Gastrocnemius medialis (tissue), 4 donors: ENCODE results near the gene GNG4. TPM values are rescaled to one million over a fixed set of nuclear protein-coding genes. Genes with fewer than 3 reads are reported as not detected.
"Not testable (repeated sequence)": the region's sequence is repeated elsewhere in the genome, so short reads cannot be mapped to it uniquely, and the experiment has no call there.

ENCODE experiments used
- ATAC-seq, 2 donors: fragments of 150-250 bp; one replicate each; pipeline ENCODE4 v1.9.1; 2016
- DNase-seq, 2 donors: peaks; one replicate each; pipeline ENCODE4 v3.0.0-alpha.2; 2019
- H3K27ac ChIP-seq, 4 donors: fragments of 200-600 bp; sonication (generic); 1 replicate in 1 of 4; 2 replicates in 3 of 4; pipeline ENCODE4 v1.5.1; 2016 to 2018; ENCODE audit warnings: mild to moderate bottlenecking in 2 of 4, moderate library complexity in 1 of 4
- H3K27me3 ChIP-seq, 3 donors: fragments of 200-600 bp; sonication (generic) in 2 of 3; 1 replicate in 1 of 3; 2 replicates in 2 of 3; pipeline versions ENCODE4 v1.5.1 to v1.6.0; 2016 to 2019; ENCODE audit warnings: mild to moderate bottlenecking in 1 of 3, moderate library complexity in 1 of 3
- H3K36me3 ChIP-seq, 2 donors: fragments of 200-600 bp; sonication (generic) in 1 of 2; one replicate each; pipeline ENCODE4 v1.5.1; 2017 to 2018
- H3K4me1 ChIP-seq, 2 donors: fragments of 200-600 bp; sonication (generic) in 1 of 2; one replicate each; pipeline ENCODE4 v1.5.1; 2016 to 2017; ENCODE audit warnings: mild to moderate bottlenecking in 2 of 2
- H3K4me3 ChIP-seq, 4 donors: fragments of 200-600 bp; sonication (generic) in 3 of 4; 1 replicate in 1 of 4; 2 replicates in 3 of 4; pipeline ENCODE4 v1.5.1; 2016 to 2019; ENCODE audit warnings: mild to moderate bottlenecking in 2 of 4
- H3K9me3 ChIP-seq, 3 donors: fragments of 200-600 bp; sonication (generic) in 2 of 3; 1 replicate in 1 of 3; 2 replicates in 2 of 3; pipeline ENCODE4 v1.5.1; 2016 to 2019
- POLR2A ChIP-seq, 2 donors: fragments of 450-650 bp; IDR thresholded peaks; one replicate each; pipeline ENCODE4 v1.6.1; 2017; ENCODE audit warnings: antibody characterized with exemption in 2 of 2, mild to moderate bottlenecking in 2 of 2, moderate library complexity in 2 of 2
- in situ Hi-C, 4 donors: fragments of 200-750 bp; cut with MboI; loops; one replicate each; pipeline versions ENCODE4 v1.15.0 to v1.8.0; 2017; ENCODE audit warnings: low sequenced_read_pairs in 4 of 4
- intact Hi-C: fragments of 100-400 bp; cut with DNase I; formaldehyde crosslinking; loops from one replicate; pipeline ENCODE4 v1.15.1; 2023; ENCODE audit warnings: low total_unique reads
- total RNA-seq, 4 donors: library from RNA; depleted of rRNA; stranded (reverse); fragments of >200 nt; gene quantifications; one replicate each; pipeline versions ENCODE4 v1.1.0 to v1.2.3, GENCODE V29; 2016
- TF ChIP-seq, protein P1 (sequence below), 5 experiments: fragments of 450-650 bp in 3 of 5; fragments of 200-600 bp in 2 of 5; sonication (generic) in 2 of 5; IDR thresholded peaks in 4 of 5; conservative IDR thresholded peaks in 1 of 5; 1 replicate in 4 of 5; 2 replicates in 1 of 5; pipeline ENCODE4 v1.5.1; 2016 to 2019; ENCODE audit warnings: antibody characterized with exemption in 5 of 5, mild to moderate bottlenecking in 3 of 5, moderate library complexity in 3 of 5

GNG4 gene
- total RNA-seq, 4 donors from 2014 or later = not detected

DNA sequence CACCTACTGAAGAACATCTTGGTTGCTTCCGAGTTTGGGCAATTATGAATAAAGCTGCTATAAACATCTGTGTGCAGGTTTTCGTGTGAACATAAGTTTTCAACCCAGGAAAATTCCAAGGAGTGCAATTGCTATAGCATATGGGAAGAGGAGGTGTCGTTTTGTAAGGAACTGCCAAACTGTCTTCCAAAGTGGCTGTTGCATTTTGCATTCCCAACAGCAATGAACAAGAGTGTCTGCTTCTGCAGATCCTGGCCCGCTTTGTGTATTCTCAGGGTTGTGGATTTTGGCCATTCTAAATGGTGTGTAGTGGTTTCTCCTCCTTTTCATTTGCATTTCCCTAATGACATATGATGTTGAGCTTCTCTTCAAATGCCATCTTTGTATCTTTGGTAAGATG lies 23.8 kb downstream of the GNG4 start:
- no peaks in the 10 kb centered on the region for H3K27me3 ChIP-seq
- no peak for DNase-seq
- TF ChIP-seq, protein P1, sequence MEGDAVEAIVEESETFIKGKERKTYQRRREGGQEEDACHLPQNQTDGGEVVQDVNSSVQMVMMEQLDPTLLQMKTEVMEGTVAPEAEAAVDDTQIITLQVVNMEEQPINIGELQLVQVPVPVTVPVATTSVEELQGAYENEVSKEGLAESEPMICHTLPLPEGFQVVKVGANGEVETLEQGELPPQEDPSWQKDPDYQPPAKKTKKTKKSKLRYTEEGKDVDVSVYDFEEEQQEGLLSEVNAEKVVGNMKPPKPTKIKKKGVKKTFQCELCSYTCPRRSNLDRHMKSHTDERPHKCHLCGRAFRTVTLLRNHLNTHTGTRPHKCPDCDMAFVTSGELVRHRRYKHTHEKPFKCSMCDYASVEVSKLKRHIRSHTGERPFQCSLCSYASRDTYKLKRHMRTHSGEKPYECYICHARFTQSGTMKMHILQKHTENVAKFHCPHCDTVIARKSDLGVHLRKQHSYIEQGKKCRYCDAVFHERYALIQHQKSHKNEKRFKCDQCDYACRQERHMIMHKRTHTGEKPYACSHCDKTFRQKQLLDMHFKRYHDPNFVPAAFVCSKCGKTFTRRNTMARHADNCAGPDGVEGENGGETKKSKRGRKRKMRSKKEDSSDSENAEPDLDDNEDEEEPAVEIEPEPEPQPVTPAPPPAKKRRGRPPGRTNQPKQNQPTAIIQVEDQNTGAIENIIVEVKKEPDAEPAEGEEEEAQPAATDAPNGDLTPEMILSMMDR (IDR thresholded peaks at IDR 0.05 in 4 of 5, conservative IDR thresholded peaks at IDR 0.05 in 1 of 5) = no peak
- no peak for TF ChIP-seq POLR2A (IDR thresholded peaks at IDR 0.05)

DNA sequence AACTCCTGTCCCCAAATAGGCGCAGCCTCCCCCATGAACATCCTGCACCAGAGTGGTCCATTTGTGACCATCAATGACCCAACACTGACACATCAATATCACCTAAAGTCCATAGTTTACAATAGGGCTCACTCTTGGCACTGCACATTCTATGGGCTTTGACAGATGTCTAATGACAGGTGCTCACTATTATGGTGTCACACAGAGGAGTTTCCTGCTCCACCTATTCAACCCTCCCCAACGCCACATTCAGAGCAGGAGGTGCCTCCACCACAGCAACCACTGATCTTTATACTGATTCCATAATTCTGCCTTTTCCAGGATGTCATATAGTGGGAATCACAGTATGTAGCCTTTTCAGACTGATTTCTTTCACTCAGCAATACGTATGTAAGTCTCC lies 24.2 kb downstream of the GNG4 start:
- TF ChIP-seq, protein P1 (IDR thresholded peaks at IDR 0.05 in 4 of 5, conservative IDR thresholded peaks at IDR 0.05 in 1 of 5) = no peak
- no peak for TF ChIP-seq POLR2A (IDR thresholded peaks at IDR 0.05)
- no peak for ATAC-seq
- in situ Hi-C loops (no loop called here), intact Hi-C loops (no loop called here)
- no peaks in the 10 kb centered on the region for H3K9me3 ChIP-seq
- H3K27me3 ChIP-seq = no peaks in the 10 kb centered on the region
- H3K4me3 ChIP-seq = no peak overlapping the region
- no peak overlapping the region for H3K27ac ChIP-seq
- H3K36me3 ChIP-seq = no peaks in the 10 kb centered on the region
- H3K4me1 ChIP-seq = no peaks in the 10 kb centered on the region
- no peak for DNase-seq

More for the DNA sequence above, 23.8 kb downstream of the GNG4 start:
- intact Hi-C loops = no loop called here
- in situ Hi-C loops = no loop called here
- no peaks in the 10 kb centered on the region for H3K4me1 ChIP-seq
- no peak overlapping the region for H3K27ac ChIP-seq
- no peaks in the 10 kb centered on the region for H3K36me3 ChIP-seq
- no peak for ATAC-seq
- H3K9me3 ChIP-seq = no peaks in the 10 kb centered on the region
- no peak overlapping the region for H3K4me3 ChIP-seq

DNA sequence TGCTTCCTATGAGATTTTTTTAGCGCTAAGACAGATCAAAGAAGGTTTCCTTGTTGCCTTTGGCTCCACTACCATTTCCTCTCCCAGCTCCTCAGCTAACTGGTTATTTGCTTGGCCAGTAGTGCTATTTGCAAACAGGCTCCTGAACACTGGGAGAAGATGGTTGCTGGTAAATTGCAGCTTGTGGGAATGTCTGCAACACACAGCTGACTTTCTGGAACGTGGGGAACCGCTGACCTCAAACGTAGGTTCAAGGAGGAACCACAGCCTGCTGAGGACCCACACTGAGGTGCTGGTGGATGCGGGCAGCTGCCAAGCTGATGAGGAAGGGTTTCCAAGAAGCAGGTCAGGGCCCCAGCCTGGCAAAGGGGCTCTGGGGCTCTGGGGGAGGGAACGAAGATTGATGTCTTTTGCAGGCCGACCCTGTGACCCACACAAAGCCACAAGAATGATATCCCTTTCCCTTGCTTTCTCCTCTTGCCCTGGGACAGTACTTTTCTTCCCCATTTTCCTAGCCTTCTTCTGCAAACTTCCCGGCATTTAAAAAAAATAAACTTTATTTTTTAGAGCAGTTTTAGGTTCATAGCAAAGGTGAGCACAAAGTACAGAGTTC lies 24.8 kb downstream of the GNG4 start:
- in situ Hi-C loops = no loop called here
- H3K9me3 ChIP-seq = no peaks in the 10 kb centered on the region
- DNase-seq (no peak), ATAC-seq (no peak)
- no peaks in the 10 kb centered on the region for H3K4me1 ChIP-seq
- intact Hi-C loops = no loop called here
- no peak overlapping the region for H3K4me3 ChIP-seq
- TF ChIP-seq POLR2A (IDR thresholded peaks at IDR 0.05) = no peak
- TF ChIP-seq, protein P1 (IDR thresholded peaks at IDR 0.05 in 4 of 5, conservative IDR thresholded peaks at IDR 0.05 in 1 of 5) = no peak
- no peaks in the 10 kb centered on the region for H3K27me3 ChIP-seq
- H3K27ac ChIP-seq = no peak overlapping the region
- no peaks in the 10 kb centered on the region for H3K36me3 ChIP-seq

DNA sequence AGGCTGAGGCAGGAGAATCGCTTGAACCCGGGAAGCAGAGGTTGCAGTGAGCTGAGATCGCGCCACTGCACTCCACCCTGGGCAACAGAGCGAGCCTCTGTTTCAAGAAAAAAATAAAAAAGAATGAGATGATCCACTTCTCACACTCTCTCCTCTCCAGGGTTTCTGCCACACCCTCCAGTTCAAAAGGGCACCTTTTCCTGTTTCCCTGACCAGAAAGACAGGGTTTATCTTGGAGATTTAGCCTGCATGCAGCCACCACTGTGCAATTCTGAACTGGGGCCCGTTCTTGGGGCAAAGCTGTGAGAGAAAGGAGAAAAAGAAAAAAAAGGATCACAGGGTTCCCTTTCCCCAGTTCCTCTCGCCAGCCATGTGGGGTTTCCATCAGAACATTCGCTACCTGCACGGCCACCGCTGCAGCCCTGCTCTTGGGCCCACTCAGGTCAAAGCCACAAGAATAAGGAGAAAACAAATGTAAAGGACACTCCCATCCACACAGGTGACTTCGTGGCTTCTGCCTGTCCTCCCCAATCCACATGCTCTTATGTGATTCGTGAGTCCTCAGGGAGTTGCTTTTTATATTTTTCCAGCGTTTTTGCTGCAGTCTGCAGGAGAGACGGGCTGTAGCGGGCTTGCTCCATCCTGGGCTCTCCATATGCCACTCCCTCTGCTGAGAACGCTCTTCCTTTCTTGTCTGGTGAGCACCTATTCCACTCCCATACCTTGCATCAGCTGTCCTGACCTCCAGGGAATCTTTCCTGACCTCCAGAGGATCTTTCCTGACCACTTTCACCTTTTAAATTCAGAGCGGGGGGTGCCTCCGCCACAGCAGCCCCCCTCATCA lies 26.4 kb downstream of the GNG4 start:
- H3K27me3 ChIP-seq = no peaks in the 10 kb centered on the region
- H3K4me1 ChIP-seq = no peaks in the 10 kb centered on the region
- no peak overlapping the region for H3K27ac ChIP-seq
- no peak for TF ChIP-seq POLR2A (IDR thresholded peaks at IDR 0.05)
- TF ChIP-seq, protein P1 (IDR thresholded peaks at IDR 0.05 in 4 of 5, conservative IDR thresholded peaks at IDR 0.05 in 1 of 5) = no peak
- intact Hi-C loops (no loop called here), in situ Hi-C loops (no loop called here)
- ATAC-seq (no peak), DNase-seq (no peak)
- no peaks in the 10 kb centered on the region for H3K9me3 ChIP-seq
- H3K36me3 ChIP-seq = no peaks in the 10 kb centered on the region
- no peak overlapping the region for H3K4me3 ChIP-seq

DNA sequence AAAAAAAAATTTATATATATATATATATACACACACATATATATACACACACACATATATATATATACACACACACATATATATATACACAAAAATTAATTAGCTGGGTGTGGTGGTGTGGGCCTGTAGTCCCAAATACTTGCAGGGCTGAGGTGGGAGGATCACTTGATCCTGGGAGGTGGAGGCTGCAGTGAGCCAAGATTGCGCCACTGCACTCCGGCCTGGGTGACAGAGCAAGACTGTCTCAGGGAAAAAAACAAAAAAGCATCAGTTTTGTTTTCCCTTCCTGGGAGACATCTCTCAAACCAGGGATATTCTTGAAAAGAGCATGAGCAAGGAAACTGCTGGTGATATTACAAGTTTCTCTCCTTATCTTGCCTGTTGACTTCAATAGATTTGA lies 30.4 kb downstream of the GNG4 start:
- H3K4me3 ChIP-seq, H3K9me3 ChIP-seq, in situ Hi-C loops, H3K27ac ChIP-seq, H3K4me1 ChIP-seq, H3K36me3 ChIP-seq, H3K27me3 ChIP-seq, DNase-seq, intact Hi-C loops, ATAC-seq: not testable (repeated sequence)
